GM12878 (cell line): ENCODE measurements around the gene RERE. TPM values are rescaled to one million over a fixed set of nuclear protein-coding genes. Genes with fewer than 3 reads are reported as not detected.

Experiments
- ATAC-seq: fragments of 200-7000 bp; cut with Tn5 transposase; 3 replicates; pipeline ENCODE4 v1.9.1; 2020; ENCODE audit warnings: mild to moderate bottlenecking, moderate library complexity
- BruUV-seq: library from RNA; stranded (reverse); fragments of 400-500 nt; replicated peaks from 2 replicates; lab custom pipeline; 2021; lab: Mats Ljungman, UMichigan
- CTCF ChIA-PET: fragments of 300-600 bp; sonication (Branson Sonifier 250); formaldehyde crosslinking; extraction: SDS; loops from one replicate; lab custom pipeline; 2021; ENCODE audit warnings: inconsistent platforms; lab: Yijun Ruan, JAX
- POLR2A ChIA-PET: fragments of 350-600 bp; formaldehyde crosslinking; extraction: SDS; loops from one replicate; lab custom pipeline; 2021; ENCODE audit warnings: inconsistent platforms; lab: Charles Lee
- RAD21 ChIA-PET: fragments of 300-600 bp; sonication (Branson Sonifier 250); formaldehyde crosslinking; loops from one replicate; lab custom pipeline; 2023; ENCODE audit warnings: antibody characterized with exemption; ENCODE audit not compliant: unreplicated experiment; lab: Charles Lee
- SMC1A ChIA-PET: fragments of 300-600 bp; sonication (Branson Sonifier 250); formaldehyde crosslinking; loops from one replicate; lab custom pipeline; 2023; ENCODE audit not compliant: unreplicated experiment, uncharacterized antibody; lab: Charles Lee
- DNase-seq: peaks from one replicate; pipeline ENCODE4 v3.0.0-alpha.2; 2011; ENCODE audit warnings: low read depth, low spot score
- FAIRE-seq: peaks from 3 replicates; lab custom pipeline; 2011; peaks lifted over from hg19 to GRCh38; lab: Jason Lieb, UNC
- H2AFZ ChIP-seq: 2 replicates; pipeline ENCODE4 v1.6.0; 2011; ENCODE audit warnings: low read depth, low read length, control low read depth; ENCODE audit not compliant: control insufficient read depth
- H3K27ac ChIP-seq: 2 replicates; pipeline ENCODE4 v1.5.1; 2011; ENCODE audit warnings: control low read depth; ENCODE audit not compliant: control insufficient read depth, insufficient read depth
- H3K27me3 ChIP-seq, 2 experiments: replicated peaks in 1 of 2; 2 replicates each; pipeline versions ENCODE4 v1.6.0 to v1.6.1; 2011; ENCODE audit warnings: low read length in 1 of 2; ENCODE audit not compliant: control insufficient read depth in 2 of 2, insufficient read depth in 2 of 2
- H3K36me3 ChIP-seq, 2 experiments: 2 replicates each; pipeline ENCODE4 v1.5.1; 2011; ENCODE audit warnings: low read length in 1 of 2; ENCODE audit not compliant: control insufficient read depth in 2 of 2, insufficient read depth in 2 of 2
- H3K4me1 ChIP-seq: 2 replicates; pipeline ENCODE4 v1.6.1; 2011; ENCODE audit warnings: mild to moderate bottlenecking, low read length, moderate library complexity, mixed read lengths; ENCODE audit not compliant: control insufficient read depth, insufficient read depth
- H3K4me2 ChIP-seq: 2 replicates; pipeline ENCODE4 v1.6.0; 2011; ENCODE audit warnings: control low read depth; ENCODE audit not compliant: control insufficient read depth, insufficient read depth
- H3K4me3 ChIP-seq: fragments of 200-600 bp; sonication (generic); 2 replicates; pipeline ENCODE4 v1.5.1; 2016
- H3K79me2 ChIP-seq: 2 replicates; pipeline ENCODE4 v1.6.0; 2011; ENCODE audit warnings: low read length; ENCODE audit not compliant: control insufficient read depth, insufficient read depth
- H3K9ac ChIP-seq: 2 replicates; pipeline ENCODE4 v1.8.0; 2011; ENCODE audit warnings: low read length, control low read depth, mixed read lengths; ENCODE audit not compliant: control insufficient read depth, insufficient read depth
- H3K9me3 ChIP-seq: replicated peaks from 3 replicates; pipeline ENCODE4 v1.5.1; 2011; ENCODE audit warnings: mild to moderate bottlenecking, low read length; ENCODE audit not compliant: control insufficient read depth, insufficient read depth
- H4K20me1 ChIP-seq: 2 replicates; pipeline ENCODE4 v1.6.0; 2011; ENCODE audit not compliant: control insufficient read depth, insufficient read depth
- BCLAF1 ChIP-seq: fragments of 450-650 bp; IDR thresholded peaks from 2 replicates; pipeline ENCODE4 v1.6.1; 2017; ENCODE audit warnings: antibody characterized with exemption, mild to moderate bottlenecking, moderate library complexity
- CHD2 ChIP-seq: IDR thresholded peaks from 2 replicates; pipeline ENCODE4 v1.6.1; 2011; ENCODE audit warnings: low read depth, low read length, improper control_type of control experiment, borderline replicate concordance
- RAD51 ChIP-seq: fragments of 450-650 bp; IDR thresholded peaks from 2 replicates; pipeline ENCODE4 v1.6.1; 2016; ENCODE audit warnings: moderate library complexity, mild to moderate bottlenecking, inconsistent platforms
- WGBS: methylation state at CpG from one replicate; pipeline ENCODE4 v1.1.6; 2016; ENCODE audit warnings: low lambda C conversion rate; ENCODE audit not compliant: insufficient replicate concordance, insufficient coverage; ENCODE audit errors: missing lambda C conversion rate; 5-methylcytosine and 5-hydroxymethylcytosine counted together
- in situ Hi-C: fragments of 300-500 bp; cut with MboI; formaldehyde crosslinking; loops from 9 replicates; pipeline ENCODE4 v1.14.3; 2018; ENCODE audit warnings: mixed read lengths
- intact Hi-C: fragments of 100-400 bp; cut with micrococcal nuclease; formaldehyde crosslinking; loops from one replicate; pipeline ENCODE4 v1.14.2; 2022; ENCODE audit not compliant: unreplicated experiment
- polyA plus RNA-seq, 11 experiments: library from polyadenylated mRNA; depleted of rRNA in 4 of 11; unstranded in 6 of 11; stranded (reverse) in 5 of 11; fragments of >200 nt; fragmentation: Nextera tagmentation in 4 of 11; fragmentation: Illumina TruSeq in 1 of 11; extraction: Ambion mirVana in 4 of 11; extraction: Trizol in 1 of 11; gene quantifications; 1 replicate in 1 of 11; 2 replicates in 10 of 11; pipeline versions ENCODE4 v1.2.1 to v1.2.3, GENCODE V29; 2011 to 2016; ENCODE audit warnings: inconsistent platforms in 2 of 11, missing spikeins in 2 of 11, low read depth in 1 of 11
- total RNA-seq, 4 experiments: library from RNA; depleted of rRNA in 3 of 4; stranded (reverse); fragments of >200 nt in 3 of 4; fragmentation: Illumina TruSeq in 1 of 4; extraction: Trizol in 1 of 4; gene quantifications; 2 replicates each; pipeline versions ENCODE4 v1.2.1 to v1.2.3, GENCODE V29; 2013 to 2021

RERE gene
- total and polyA plus RNA-seq, 10 of the 15 experiments (the other 5 are each of a cell fraction or from before 2014, with no cell fraction given), result 5.2 to 60.5 (median 20.2) TPM

- ChIA-PET CTCF (interaction anchor here (2.1 kb wide), 1 partner anchor 20 kb away, joined by 9 read pairs; no protein-coding TSS in a partner anchor), SMC1A (interaction anchor here (0.7 to 3.0 kb wide), 6 partner anchors 8 to 27 kb away, joined by 3 to 18 read pairs (median 3); no protein-coding TSS in a partner anchor), RAD21 (interaction anchor here (0.6 to 2.7 kb wide), 2 partner anchors 9 to 237 kb away, joined by 3 to 6 read pairs; no protein-coding TSS in a partner anchor), POLR2A (interaction anchor here (0.6 kb wide), 1 partner anchor 595 kb away, joined by 6 read pairs; no protein-coding TSS in a partner anchor)
- 82% methylated on average over 3 of the region's 3 CpGs for WGBS
- DNase-seq (no peak), FAIRE-seq (no peak), ATAC-seq (no peak)
- Histone ChIP-seq H3K36me3 (peaks cover 6 to 25% of the 10 kb centered on the region in 2 experiments), H3K79me2 (peaks cover 9% of the 10 kb centered on the region), H3K27me3 (no peaks in the 10 kb centered on the region), H3K9me3 (no peaks in the 10 kb centered on the region), H3K4me2 (no peak overlapping the region), H3K4me1 (no peaks in the 10 kb centered on the region), H4K20me1 (no peaks in the 10 kb centered on the region; the same call in 1 of the 2 replicates), H3K27ac (no peak overlapping the region), H3K4me3 (no peak overlapping the region), H2AFZ (no peak overlapping the region), H3K9ac (no peak overlapping the region)
- no peak for TF ChIP-seq BCLAF1
- BruUV-seq, result no TSS peak
- in situ Hi-C loops, result no loop called here
- intact Hi-C loops, result no loop called here
Measured at GRCh38 chr1:8410791-8411190, 406.6 kb downstream of the RERE start.

GRCh38 chr1:8409606-8410005 is 407.8 kb downstream of the RERE start:
- Histone ChIP-seq H3K4me2 (no peak overlapping the region), H3K4me1 (no peaks in the 10 kb centered on the region), H3K9ac (no peak overlapping the region), H2AFZ (no peak overlapping the region), H3K79me2 (peaks cover 7% of the 10 kb centered on the region), H3K9me3 (no peaks in the 10 kb centered on the region), H3K4me3 (no peak overlapping the region), H4K20me1 (no peaks in the 10 kb centered on the region; the same call in 1 of the 2 replicates), H3K27ac (no peak overlapping the region), H3K36me3 (peaks cover 6 to 28% of the 10 kb centered on the region in 2 experiments), H3K27me3 (no peaks in the 10 kb centered on the region)
- no TSS peak for BruUV-seq
- POLR2A ChIA-PET, result interaction anchor here (1.0 to 2.9 kb wide), 2 partner anchors 10 to 15 kb away, joined by 4 to 14 read pairs; no protein-coding TSS in a partner anchor
- intact Hi-C loops (no loop called here), in situ Hi-C loops (no loop called here)
- ATAC-seq (no peak), DNase-seq (no peak), FAIRE-seq (peak; percentile 31)
- no peak for TF ChIP-seq RAD51
- TF ChIP-seq CHD2, result no peak
- SMC1A ChIA-PET, result interaction anchor here (0.7 to 3.0 kb wide), 15 partner anchors 9 to 142 kb away, joined by 3 to 19 read pairs (median 5); no protein-coding TSS in a partner anchor
- CTCF ChIA-PET, result interaction anchor here (0.7 to 2.1 kb wide), 9 partner anchors 8 to 439 kb away, joined by 3 to 14 read pairs (median 5); no protein-coding TSS in a partner anchor
- RAD21 ChIA-PET, result interaction anchor here (0.8 to 2.7 kb wide), 7 partner anchors 11 to 317 kb away, joined by 3 to 6 read pairs (median 4); no protein-coding TSS in a partner anchor
- 100% methylated on average over 3 of the region's 3 CpGs for WGBS
